Activated CD4-positive, alpha-beta T cell treated with anti-CD3 and anti-CD28 coated beads for 36 hours (primary cell): ENCODE results near the gene PVRIG. TPM values are rescaled to one million over a fixed set of nuclear protein-coding genes. Genes with fewer than 3 reads are reported as not detected.
"Not testable (repeated sequence)": the region's sequence is repeated elsewhere in the genome, so short reads cannot be mapped to it uniquely, and the experiment has no call there.

Source experiments
- ATAC-seq: fragments of 200-7000 bp; cut with Tn5 transposase; one replicate; pipeline ENCODE4 v1.10.0; 2021; ENCODE audit warnings: mild to moderate bottlenecking, moderate library complexity
- CTCF ChIA-PET: fragments of 350-600 bp; sonication (Branson Sonifier 250); formaldehyde crosslinking; loops from one replicate; lab custom pipeline; 2021; ENCODE audit warnings: antibody characterized with exemption; lab: Charles Lee
- POLR2A ChIA-PET: fragments of 350-600 bp; sonication (Branson Sonifier 250); formaldehyde crosslinking; loops from one replicate; lab custom pipeline; 2021; ENCODE audit warnings: antibody characterized with exemption, inconsistent platforms; lab: Charles Lee
- DNase-seq: peaks from one replicate; pipeline ENCODE4 v3.0.0-alpha.2; 2020
- H3K27ac Mint-ChIP-seq: one replicate; pipeline ENCODE4 v1.8.0; 2021; ENCODE audit warnings: mixed read lengths
- H3K27me3 Mint-ChIP-seq: one replicate; pipeline ENCODE4 v1.8.0; 2021; ENCODE audit warnings: mixed read lengths
- H3K36me3 Mint-ChIP-seq: one replicate; pipeline ENCODE4 v1.8.0; 2021; ENCODE audit warnings: low read depth, mixed read lengths
- H3K4me1 Mint-ChIP-seq: one replicate; pipeline ENCODE4 v1.8.0; 2021; ENCODE audit warnings: mixed read lengths
- H3K4me3 Mint-ChIP-seq: one replicate; pipeline ENCODE4 v1.8.0; 2021; ENCODE audit warnings: mild to moderate bottlenecking, moderate library complexity, mixed read lengths
- H3K9me3 Mint-ChIP-seq: one replicate; pipeline ENCODE4 v1.8.0; 2021; ENCODE audit warnings: low read depth, mixed read lengths
- intact Hi-C, 2 experiments: fragments of 100-400 bp; cut with DNase I in 1 of 2; cut with micrococcal nuclease in 1 of 2; formaldehyde crosslinking; loops; one replicate each; pipeline versions ENCODE4 v1.14.2 to v1.15.1; 2022 to 2024; cut with DNase I, micrococcal nuclease
- total RNA-seq, 2 experiments: library from RNA; stranded (reverse); gene quantifications; one replicate each; pipeline ENCODE4 v1.2.3, GENCODE V29; 2021

Gene PVRIG
- total RNA-seq = 10 to 100 TPM; 26.9 to 27.7 TPM

GRCh38 chr7:100219801-100220585, at the start of gene PVRIG:
PVRIG (plus strand) TSS chr7:100219949; CDS start chr7:100219971, 22 bp downstream.
- peak; percentile 11 for ATAC-seq
- H3K9me3 Mint-ChIP-seq, H3K27me3 Mint-ChIP-seq: not testable (repeated sequence)
- ChIA-PET CTCF (interaction anchor here (0.6 to 1.2 kb wide), 4 partner anchors 9 to 170 kb away, joined by 3 read pairs; no protein-coding TSS in a partner anchor), POLR2A (interaction anchor here (0.6 to 0.9 kb wide), 2 partner anchors 53 to 366 kb away, joined by 3 read pairs; partner anchors contain the start of genes FBXO24 and LRCH4)
- H3K27ac Mint-ChIP-seq = peak within 1 kb of the TSS; percentile 90
- peaks cover 57% of the 10 kb centered on the region for H3K4me1 Mint-ChIP-seq
- H3K4me3 Mint-ChIP-seq = peak within 1 kb of the TSS; percentile 96
- H3K36me3 Mint-ChIP-seq = peaks cover 53% of the 10 kb centered on the region
- intact Hi-C loops = loop anchor here (2.0 to 5.0 kb wide), 6 partner anchors 29 to 209 kb away; partner anchors contain the start of genes GAL3ST4 (in 1 of the 2), GPC2 (in 1 of the 2), MEPCE (in 1 of the 2) and STAG3 (in 1 of the 2)
- DNase-seq = peak; percentile 73

- ChIA-PET CTCF (no interaction called here), POLR2A (no interaction called here)
- peak overlapping the region; percentile 41 for H3K4me3 Mint-ChIP-seq
- peaks cover 60% of the 10 kb centered on the region for H3K4me1 Mint-ChIP-seq
- DNase-seq (no peak), ATAC-seq (no peak)
- no peaks in the 10 kb centered on the region for H3K36me3 Mint-ChIP-seq
- no peaks in the 10 kb centered on the region for H3K27me3 Mint-ChIP-seq
- H3K9me3 Mint-ChIP-seq = no peaks in the 10 kb centered on the region
- H3K27ac Mint-ChIP-seq = peak overlapping the region; percentile 55
- intact Hi-C loops = no loop called here
Observed at GRCh38 chr7:100170101-100170897, 49.5 kb upstream of the PVRIG start.

- Mint-ChIP-seq H3K27ac (no peak overlapping the region), H3K27me3 (no peaks in the 10 kb centered on the region), H3K9me3 (no peaks in the 10 kb centered on the region), H3K36me3 (no peaks in the 10 kb centered on the region), H3K4me1 (peaks cover 55% of the 10 kb centered on the region), H3K4me3 (peak overlapping the region; percentile 41)
- intact Hi-C loops = no loop called here
- ATAC-seq (peak; percentile 37), DNase-seq (peak; percentile 48)
- POLR2A ChIA-PET = interaction anchor here (0.6 kb wide), 1 partner anchor 25 kb away, joined by 3 read pairs; no protein-coding TSS in a partner anchor
- CTCF ChIA-PET = no interaction called here
Observed at GRCh38 chr7:100171087-100171681, 48.6 kb upstream of the PVRIG start.

- POLR2A ChIA-PET = interaction anchor here (0.6 kb wide), 1 partner anchor 25 kb away, joined by 3 read pairs; no protein-coding TSS in a partner anchor
- no peak for ATAC-seq
Observed at GRCh38 chr7:100171840-100172239, 47.9 kb upstream of the PVRIG start.

GRCh38 chr7:100173806-100174495, 45.8 kb upstream of the PVRIG start:
- H3K4me1 Mint-ChIP-seq = peaks cover 39% of the 10 kb centered on the region
- no peaks in the 10 kb centered on the region for H3K36me3 Mint-ChIP-seq
- ChIA-PET POLR2A (no interaction called here), CTCF (interaction anchor here (0.7 kb wide), 1 partner anchor 191 kb away, joined by 4 read pairs; no protein-coding TSS in a partner anchor)
- no peaks in the 10 kb centered on the region for H3K9me3 Mint-ChIP-seq
- no peak for ATAC-seq
- DNase-seq = no peak
- intact Hi-C loops = no loop called here
- no peak overlapping the region for H3K4me3 Mint-ChIP-seq
- H3K27me3 Mint-ChIP-seq = peaks cover 3% of the 10 kb centered on the region
- H3K27ac Mint-ChIP-seq = no peak overlapping the region

More at GRCh38 chr7:100171840-100172239, 47.9 kb upstream of the PVRIG start:
- intact Hi-C loops = no loop called here
- peaks cover 3% of the 10 kb centered on the region for H3K27me3 Mint-ChIP-seq
- no peaks in the 10 kb centered on the region for H3K9me3 Mint-ChIP-seq
- peak overlapping the region; percentile 22 for H3K4me3 Mint-ChIP-seq
- H3K36me3 Mint-ChIP-seq = no peaks in the 10 kb centered on the region
- H3K4me1 Mint-ChIP-seq = peaks cover 54% of the 10 kb centered on the region
- DNase-seq = peak; percentile 29
- CTCF ChIA-PET = interaction anchor here (0.6 to 1.0 kb wide), 2 partner anchors 37 to 818 kb away, joined by 3 read pairs; no protein-coding TSS in a partner anchor
- no peak overlapping the region for H3K27ac Mint-ChIP-seq

- no peak overlapping the region for H3K27ac Mint-ChIP-seq
- H3K4me1 Mint-ChIP-seq = peaks cover 34% of the 10 kb centered on the region
Observed at GRCh38 chr7:100174582-100174981, 45.2 kb upstream of the PVRIG start.

GRCh38 chr7:100175296-100175935, 44.3 kb upstream of the PVRIG start:
- Mint-ChIP-seq H3K9me3 (no peaks in the 10 kb centered on the region), H3K4me3 (no peak overlapping the region), H3K27me3 (peaks cover 3% of the 10 kb centered on the region), H3K36me3 (no peaks in the 10 kb centered on the region), H3K27ac (no peak overlapping the region), H3K4me1 (peaks cover 29% of the 10 kb centered on the region)
- CTCF ChIA-PET = interaction anchor here (1.0 to 2.3 kb wide), 3 partner anchors 9 to 43 kb away, joined by 5 to 12 read pairs (median 8); no protein-coding TSS in a partner anchor
- intact Hi-C loops = loop anchor here (5.0 kb wide), 2 partner anchors 42 to 48 kb away; partner anchors contain the start of genes MBLAC1 (in 1 of the 2) and PVRIG (in 1 of the 2)
- POLR2A ChIA-PET = interaction anchor here (0.7 kb wide), 1 partner anchor 9 kb away, joined by 3 read pairs; no protein-coding TSS in a partner anchor
- ATAC-seq = no peak
- DNase-seq = no peak

More at GRCh38 chr7:100174582-100174981, 45.2 kb upstream of the PVRIG start:
- H3K9me3 Mint-ChIP-seq = no peaks in the 10 kb centered on the region
- H3K36me3 Mint-ChIP-seq = no peaks in the 10 kb centered on the region
- no peak for ATAC-seq
- ChIA-PET CTCF (no interaction called here), POLR2A (no interaction called here)
- DNase-seq = no peak
- no peak overlapping the region for H3K4me3 Mint-ChIP-seq
- peaks cover 3% of the 10 kb centered on the region for H3K27me3 Mint-ChIP-seq
- intact Hi-C loops = no loop called here

- H3K4me3 Mint-ChIP-seq = peak overlapping the region; percentile 76
- H3K36me3 Mint-ChIP-seq = no peaks in the 10 kb centered on the region
- ChIA-PET CTCF (interaction anchor here (1.0 to 2.3 kb wide), 9 partner anchors 10 to 529 kb away, joined by 3 to 13 read pairs (median 5); no protein-coding TSS in a partner anchor), POLR2A (interaction anchor here (0.6 to 1.7 kb wide), 6 partner anchors 9 to 578 kb away, joined by 3 to 8 read pairs (median 4); partner anchors contain the start of genes LAMTOR4 and TMEM225B)
- peak overlapping the region; percentile 29 for H3K27ac Mint-ChIP-seq
- peaks cover 31% of the 10 kb centered on the region for H3K4me1 Mint-ChIP-seq
- DNase-seq (no peak), ATAC-seq (no peak)
- H3K27me3 Mint-ChIP-seq = peaks cover 3% of the 10 kb centered on the region
- no peaks in the 10 kb centered on the region for H3K9me3 Mint-ChIP-seq
- intact Hi-C loops = loop anchor here (1.0 to 5.0 kb wide), 8 partner anchors 18 to 436 kb away; partner anchors contain the start of genes LAMTOR4 (in 2 of the 2), TRAPPC14 (in 2 of the 2), MBLAC1 (in 1 of the 2) and MOSPD3 (in 1 of the 2)
Observed at GRCh38 chr7:100176096-100177044, 43.4 kb upstream of the PVRIG start.
